OCI-LY1 (cell line): Measurements from ENCODE around the gene PRRG2.

Experiments used
- H2AFZ ChIP-seq: fragments of 200-600 bp; sonication (generic), shearing (Covaris generic); 2 replicates; pipeline ENCODE4 v1.6.0; 2014; ENCODE audit warnings: antibody characterized with exemption, mild to moderate bottlenecking, low read length
- H3F3A ChIP-seq: fragments of 200-600 bp; sonication (generic), shearing (Covaris generic); 2 replicates; pipeline ENCODE4 v1.6.0; 2014; ENCODE audit warnings: mild to moderate bottlenecking, antibody characterized with exemption, low read length, moderate library complexity; ENCODE audit not compliant: insufficient read depth
- H3K27ac ChIP-seq: fragments of 200-600 bp; sonication (generic); 2 replicates; pipeline ENCODE4 v1.5.1; 2014; ENCODE audit warnings: low read length, mixed run types, mild to moderate bottlenecking, low read depth; ENCODE audit not compliant: poor library complexity, severe bottlenecking
- H3K27me3 ChIP-seq: fragments of 200-600 bp; sonication (generic); 2 replicates; pipeline ENCODE4 v1.6.0; 2014; ENCODE audit warnings: antibody characterized with exemption, mild to moderate bottlenecking, low read length, moderate library complexity; ENCODE audit not compliant: insufficient read depth
- H3K36me3 ChIP-seq: fragments of 200-600 bp; sonication (generic); 2 replicates; pipeline ENCODE4 v1.6.1; 2014; ENCODE audit warnings: mild to moderate bottlenecking, antibody characterized with exemption, low read length, moderate library complexity, mixed read lengths; ENCODE audit not compliant: insufficient read depth
- H3K4me1 ChIP-seq: fragments of 200-600 bp; sonication (generic); 2 replicates; pipeline ENCODE4 v1.5.1; 2014; ENCODE audit warnings: mild to moderate bottlenecking, low read length, moderate library complexity; ENCODE audit not compliant: insufficient read depth, severe bottlenecking
- H3K4me2 ChIP-seq: fragments of 200-600 bp; sonication (generic), shearing (Covaris generic); 2 replicates; pipeline ENCODE4 v1.6.1; 2014; ENCODE audit warnings: low read length
- H3K4me3 ChIP-seq: fragments of 200-600 bp; sonication (generic); 2 replicates; pipeline ENCODE4 v1.5.1; 2014; ENCODE audit warnings: low read length, low read depth, mild to moderate bottlenecking, mixed read lengths; ENCODE audit not compliant: poor library complexity, severe bottlenecking
- H3K79me2 ChIP-seq: fragments of 200-600 bp; shearing (Covaris generic); 2 replicates; pipeline ENCODE4 v1.6.1; 2016; ENCODE audit warnings: mixed run types, low read length, mixed read lengths; ENCODE audit not compliant: insufficient read depth
- H3K9ac ChIP-seq: fragments of 200-600 bp; sonication (generic), shearing (Covaris generic); 2 replicates; pipeline ENCODE4 v1.6.1; 2014; ENCODE audit warnings: mild to moderate bottlenecking, low read length, mixed read lengths
- H3K9me2 ChIP-seq: fragments of 200-600 bp; sonication (generic), shearing (Covaris generic); 2 replicates; pipeline ENCODE4 v1.6.1; 2014; ENCODE audit warnings: low read depth, mild to moderate bottlenecking, low read length, mixed read lengths
- H3K9me3 ChIP-seq: fragments of 200-600 bp; shearing (Covaris generic); 2 replicates; pipeline ENCODE4 v1.6.1; 2014; ENCODE audit warnings: low read length, mixed read lengths
- H4K20me1 ChIP-seq: fragments of 200-600 bp; sonication (generic), shearing (Covaris generic); 2 replicates; pipeline ENCODE4 v1.6.0; 2016; ENCODE audit warnings: mild to moderate bottlenecking, low read length; ENCODE audit not compliant: insufficient read depth
- EZH2 ChIP-seq: fragments of 200-600 bp; sonication (generic), shearing (Covaris generic); IDR thresholded peaks from 2 replicates; pipeline ENCODE4 v1.8.0; 2017; ENCODE audit warnings: borderline replicate concordance, mixed run types, mild to moderate bottlenecking, antibody characterized with exemption, low read length, moderate library complexity, mixed read lengths
- TF ChIP-seq, protein P1 (sequence below): fragments of 200-600 bp; sonication (generic), shearing (Covaris generic); IDR thresholded peaks from 2 replicates; pipeline ENCODE4 v1.5.1; 2017; ENCODE audit warnings: mild to moderate bottlenecking, antibody characterized with exemption, low read length, moderate library complexity, mixed read lengths

Gene PRRG2

DNA sequence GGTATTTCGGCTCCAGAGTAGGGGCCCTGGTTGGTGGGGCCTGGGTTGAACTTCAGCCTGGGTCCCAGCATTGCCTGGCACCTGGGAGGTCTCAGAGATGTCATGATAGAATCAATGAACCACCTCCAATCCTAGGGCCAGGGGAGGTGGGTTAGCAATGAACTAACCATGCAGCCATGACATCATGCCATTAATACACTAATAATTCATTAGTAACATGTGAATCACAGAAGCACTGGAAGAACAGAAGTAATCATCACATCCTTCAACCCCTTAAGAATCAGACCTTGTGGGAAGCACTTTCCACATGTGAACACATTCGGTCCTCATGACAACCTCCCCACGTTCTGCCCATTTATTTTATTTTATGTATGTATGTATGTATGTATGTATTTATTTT lies 7.7 kb upstream of the PRRG2 start:
- Histone ChIP-seq H3K4me3 (no peak overlapping the region), H3K27me3 (no peaks in the 10 kb centered on the region), H2AFZ (no peak overlapping the region), H4K20me1 (no peaks in the 10 kb centered on the region), H3K9me2 (no peaks in the 10 kb centered on the region), H3K36me3 (peaks cover 16% of the 10 kb centered on the region; the same call in 1 of the 2 replicates), H3K9ac (no peak overlapping the region), H3K9me3 (no peaks in the 10 kb centered on the region), H3K4me1 (peaks cover 22% of the 10 kb centered on the region), H3F3A (0 out of 2 replicates have a peak, but pooled peaks cover 2% of the 10 kb centered on the region), H3K27ac (no peak overlapping the region), H3K79me2 (no peaks in the 10 kb centered on the region), H3K4me2 (no peak overlapping the region)
- TF ChIP-seq, protein P1, sequence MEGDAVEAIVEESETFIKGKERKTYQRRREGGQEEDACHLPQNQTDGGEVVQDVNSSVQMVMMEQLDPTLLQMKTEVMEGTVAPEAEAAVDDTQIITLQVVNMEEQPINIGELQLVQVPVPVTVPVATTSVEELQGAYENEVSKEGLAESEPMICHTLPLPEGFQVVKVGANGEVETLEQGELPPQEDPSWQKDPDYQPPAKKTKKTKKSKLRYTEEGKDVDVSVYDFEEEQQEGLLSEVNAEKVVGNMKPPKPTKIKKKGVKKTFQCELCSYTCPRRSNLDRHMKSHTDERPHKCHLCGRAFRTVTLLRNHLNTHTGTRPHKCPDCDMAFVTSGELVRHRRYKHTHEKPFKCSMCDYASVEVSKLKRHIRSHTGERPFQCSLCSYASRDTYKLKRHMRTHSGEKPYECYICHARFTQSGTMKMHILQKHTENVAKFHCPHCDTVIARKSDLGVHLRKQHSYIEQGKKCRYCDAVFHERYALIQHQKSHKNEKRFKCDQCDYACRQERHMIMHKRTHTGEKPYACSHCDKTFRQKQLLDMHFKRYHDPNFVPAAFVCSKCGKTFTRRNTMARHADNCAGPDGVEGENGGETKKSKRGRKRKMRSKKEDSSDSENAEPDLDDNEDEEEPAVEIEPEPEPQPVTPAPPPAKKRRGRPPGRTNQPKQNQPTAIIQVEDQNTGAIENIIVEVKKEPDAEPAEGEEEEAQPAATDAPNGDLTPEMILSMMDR: no peak
- no peak for TF ChIP-seq EZH2

GRCh38 chr19:49574206-49574755 lies 6.8 kb upstream of the PRRG2 start:
- H3K79me2 ChIP-seq: peaks cover 6% of the 10 kb centered on the region
- H4K20me1 ChIP-seq: no peaks in the 10 kb centered on the region
- no peaks in the 10 kb centered on the region for H3K9me3 ChIP-seq
- H3K4me1 ChIP-seq: peaks cover 22% of the 10 kb centered on the region
- H3F3A ChIP-seq: 0 out of 2 replicates have a peak, but pooled peaks cover 2% of the 10 kb centered on the region
- H3K36me3 ChIP-seq: peaks cover 16% of the 10 kb centered on the region; the same call in 1 of the 2 replicates
- H3K4me3 ChIP-seq: no peak overlapping the region
- H3K4me2 ChIP-seq: no peak overlapping the region
- no peak overlapping the region for H3K27ac ChIP-seq
- no peak overlapping the region for H3K9ac ChIP-seq
- H3K9me2 ChIP-seq: no peaks in the 10 kb centered on the region
- H2AFZ ChIP-seq: no peak overlapping the region
- no peak for TF ChIP-seq EZH2
- TF ChIP-seq, protein P1: no peak
- H3K27me3 ChIP-seq: no peaks in the 10 kb centered on the region

GRCh38 chr19:49579193-49579592 lies 1.9 kb upstream of the PRRG2 start:
- peak overlapping the region; percentile 94 for H3K4me3 ChIP-seq
- H3K4me1 ChIP-seq: peaks cover 27% of the 10 kb centered on the region
- peaks cover 15% of the 10 kb centered on the region for H3K79me2 ChIP-seq
- peaks cover 14% of the 10 kb centered on the region; the same call in 1 of the 2 replicates for H3K36me3 ChIP-seq
- TF ChIP-seq EZH2: no peak
- TF ChIP-seq, protein P1: no peak
- H3K9me2 ChIP-seq: no peaks in the 10 kb centered on the region
- no peaks in the 10 kb centered on the region for H3K9me3 ChIP-seq
- H3K27me3 ChIP-seq: no peaks in the 10 kb centered on the region
- no peaks in the 10 kb centered on the region for H4K20me1 ChIP-seq
- H3K27ac ChIP-seq: no peak overlapping the region
- peak overlapping the region; percentile 92 for H3K4me2 ChIP-seq
- no peaks in the 10 kb centered on the region for H3F3A ChIP-seq
- H3K9ac ChIP-seq: peak overlapping the region; percentile 96
- H2AFZ ChIP-seq: no peak overlapping the region
